GM18951 (cell line): ENCODE data around the gene SLC25A22.

Experiments
- POLR2A ChIP-seq: IDR thresholded peaks from 4 replicates; pipeline ENCODE4 v1.6.1; 2011; ENCODE audit warnings: mild to moderate bottlenecking; ENCODE audit not compliant: insufficient read length, insufficient read depth; ENCODE audit errors: extremely low read depth
- in situ Hi-C: fragments of 300-500 bp; cut with MboI; formaldehyde crosslinking; loops from one replicate; pipeline ENCODE4 v1.12.0; 2022; ENCODE audit warnings: low sequenced_read_pairs, mixed read lengths, inconsistent platforms; ENCODE audit not compliant: unreplicated experiment

The SLC25A22 gene

GRCh38 chr11:812390-812789 is 14.3 kb upstream of the SLC25A22 start:
- in situ Hi-C loops: no loop called here
- no peak for TF ChIP-seq POLR2A

- TF ChIP-seq POLR2A: no peak
- in situ Hi-C loops: no loop called here
These were observed 13.6 kb upstream of the SLC25A22 start for GRCh38 chr11:811446-812245.

GRCh38 chr11:810040-810567 is 12.0 kb upstream of the SLC25A22 start:
- TF ChIP-seq POLR2A: no peak
- in situ Hi-C loops: no loop called here

GRCh38 chr11:809287-810039 is 11.4 kb upstream of the SLC25A22 start, which contains the start of gene RPLP2:
Gene RPLP2, plus strand, starts transcription at chr11:809967. Its CDS starts 268 bp downstream, at chr11:810235.
- peak; percentile 87 for TF ChIP-seq POLR2A
- in situ Hi-C loops: no loop called here

- in situ Hi-C loops: no loop called here
- TF ChIP-seq POLR2A: no peak
These were observed 10.6 kb upstream of the SLC25A22 start for GRCh38 chr11:808427-809286.

GRCh38 chr11:804599-804964 is 6.5 kb upstream of the SLC25A22 start:
- in situ Hi-C loops: no loop called here
- no peak for TF ChIP-seq POLR2A

- no peak for TF ChIP-seq POLR2A
- in situ Hi-C loops: no loop called here
These were observed 5.9 kb upstream of the SLC25A22 start for GRCh38 chr11:803770-804598.

GRCh38 chr11:803467-803742 is 5.3 kb upstream of the SLC25A22 start:
- no peak for TF ChIP-seq POLR2A
- in situ Hi-C loops: no loop called here

GRCh38 chr11:802693-803466 is 4.8 kb upstream of the SLC25A22 start:
- no peak for TF ChIP-seq POLR2A
- in situ Hi-C loops: no loop called here

- in situ Hi-C loops: no loop called here
- TF ChIP-seq POLR2A: no peak
These were observed 4.0 kb upstream of the SLC25A22 start for GRCh38 chr11:802018-802617.

- in situ Hi-C loops: no loop called here
- TF ChIP-seq POLR2A: no peak
These were observed 3.2 kb upstream of the SLC25A22 start for GRCh38 chr11:801097-801780.
